Parathyroid adenoma (tissue), 2 donors: Measurements from ENCODE around the gene AJUBA.
A peak's percentile ranks its signal among the peaks of the same experiment; 100 is the strongest.

ENCODE experiments used
- H2AFZ ChIP-seq: fragments of 300-600 bp; sonication (generic); one replicate; pipeline ENCODE4 v1.7.0; 2017; ENCODE audit warnings: antibody characterized with exemption, mild to moderate bottlenecking
- H3K27ac ChIP-seq: fragments of 300-600 bp; sonication (generic); one replicate; pipeline ENCODE4 v1.7.0; 2017
- H3K27me3 ChIP-seq: fragments of 300-600 bp; sonication (generic); one replicate; pipeline ENCODE4 v1.7.0; 2017; ENCODE audit warnings: low read length; ENCODE audit not compliant: control insufficient read depth, insufficient read depth
- H3K36me3 ChIP-seq: fragments of 300-600 bp; sonication (generic); one replicate; pipeline ENCODE4 v1.7.0; 2017; ENCODE audit warnings: low read length; ENCODE audit not compliant: control insufficient read depth, insufficient read depth
- H3K4me1 ChIP-seq: fragments of 300-600 bp; sonication (generic); one replicate; pipeline ENCODE4 v1.7.0; 2017; ENCODE audit warnings: control low read depth
- H3K4me2 ChIP-seq: fragments of 300-600 bp; sonication (generic); one replicate; pipeline ENCODE4 v1.7.0; 2017; ENCODE audit warnings: low read length
- H3K4me3 ChIP-seq: fragments of 300-600 bp; sonication (generic); one replicate; pipeline ENCODE4 v1.7.0; 2017; ENCODE audit warnings: low read depth, low read length
- H3K79me2 ChIP-seq: fragments of 300-600 bp; sonication (generic); one replicate; pipeline ENCODE4 v1.7.0; 2017; ENCODE audit warnings: control low read depth
- H3K9ac ChIP-seq: fragments of 300-600 bp; sonication (generic); one replicate; pipeline ENCODE4 v1.7.0; 2017; ENCODE audit warnings: mild to moderate bottlenecking
- H3K9me3 ChIP-seq: fragments of 300-600 bp; sonication (generic); one replicate; pipeline ENCODE4 v1.7.0; 2017; ENCODE audit warnings: low read length; ENCODE audit not compliant: control insufficient read depth
- TF ChIP-seq, protein P1 (sequence below): fragments of 300-600 bp; sonication (generic); IDR thresholded peaks from one replicate; pipeline ENCODE4 v1.7.0; 2017; ENCODE audit warnings: antibody characterized with exemption, mild to moderate bottlenecking
- donor health status: primary hyperparathyroidism.

The AJUBA gene

GRCh38 chr14:22978487-22978837 is 3.9 kb downstream of the AJUBA start:
- TF ChIP-seq, protein P1, sequence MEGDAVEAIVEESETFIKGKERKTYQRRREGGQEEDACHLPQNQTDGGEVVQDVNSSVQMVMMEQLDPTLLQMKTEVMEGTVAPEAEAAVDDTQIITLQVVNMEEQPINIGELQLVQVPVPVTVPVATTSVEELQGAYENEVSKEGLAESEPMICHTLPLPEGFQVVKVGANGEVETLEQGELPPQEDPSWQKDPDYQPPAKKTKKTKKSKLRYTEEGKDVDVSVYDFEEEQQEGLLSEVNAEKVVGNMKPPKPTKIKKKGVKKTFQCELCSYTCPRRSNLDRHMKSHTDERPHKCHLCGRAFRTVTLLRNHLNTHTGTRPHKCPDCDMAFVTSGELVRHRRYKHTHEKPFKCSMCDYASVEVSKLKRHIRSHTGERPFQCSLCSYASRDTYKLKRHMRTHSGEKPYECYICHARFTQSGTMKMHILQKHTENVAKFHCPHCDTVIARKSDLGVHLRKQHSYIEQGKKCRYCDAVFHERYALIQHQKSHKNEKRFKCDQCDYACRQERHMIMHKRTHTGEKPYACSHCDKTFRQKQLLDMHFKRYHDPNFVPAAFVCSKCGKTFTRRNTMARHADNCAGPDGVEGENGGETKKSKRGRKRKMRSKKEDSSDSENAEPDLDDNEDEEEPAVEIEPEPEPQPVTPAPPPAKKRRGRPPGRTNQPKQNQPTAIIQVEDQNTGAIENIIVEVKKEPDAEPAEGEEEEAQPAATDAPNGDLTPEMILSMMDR, result no peak
- H3K4me3 ChIP-seq, result no peak overlapping the region
- no peak overlapping the region for H3K4me2 ChIP-seq
- H3K36me3 ChIP-seq, result no peaks in the 10 kb centered on the region
- H3K4me1 ChIP-seq, result peaks cover 14% of the 10 kb centered on the region
- no peak overlapping the region for H3K27ac ChIP-seq
- H3K9ac ChIP-seq, result no peak overlapping the region
- no peak overlapping the region for H2AFZ ChIP-seq
- no peaks in the 10 kb centered on the region for H3K27me3 ChIP-seq
- no peaks in the 10 kb centered on the region for H3K9me3 ChIP-seq
- H3K79me2 ChIP-seq, result no peaks in the 10 kb centered on the region

DNA sequence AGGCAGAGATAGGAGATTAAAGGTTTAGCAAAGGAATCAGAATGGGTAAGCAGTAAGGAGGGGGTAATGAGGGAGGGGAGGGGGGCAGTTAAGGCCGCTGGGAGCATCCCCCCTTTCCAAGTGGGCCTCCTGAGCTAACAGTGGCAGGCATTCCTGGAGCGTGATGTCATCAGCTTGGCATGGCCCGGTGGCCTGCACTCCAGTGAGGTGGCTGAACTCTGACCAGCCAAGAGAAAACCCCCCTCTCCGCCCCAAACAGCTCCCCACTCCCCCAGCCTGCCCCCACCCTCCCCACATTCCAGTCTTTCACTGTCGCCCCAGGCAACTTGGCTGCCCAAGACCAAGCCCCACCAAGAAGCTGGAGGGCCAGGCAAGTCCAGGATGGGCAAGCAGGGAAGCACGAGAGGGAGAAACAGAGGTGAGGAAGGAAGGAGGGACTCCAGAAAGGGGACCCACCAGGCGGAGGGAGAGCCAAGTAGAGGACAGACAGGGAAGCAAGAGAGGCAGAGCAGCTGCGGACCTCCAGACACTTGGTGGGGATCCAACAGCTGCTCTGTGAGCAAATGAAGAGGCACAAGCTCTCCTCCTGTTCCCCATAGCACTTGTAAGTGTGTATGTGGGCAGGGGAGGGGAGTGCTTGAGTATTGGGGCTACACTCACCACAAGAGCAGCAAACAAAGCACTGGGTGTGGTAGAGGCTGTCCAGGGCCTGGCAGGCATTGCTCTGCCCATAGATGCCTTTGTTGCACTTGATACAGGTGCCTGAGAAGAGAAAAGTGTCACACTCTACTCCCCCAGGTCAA is 4.5 kb downstream of the AJUBA start:
- Histone ChIP-seq H2AFZ (peak overlapping the region; percentile 65), H3K36me3 (no peaks in the 10 kb centered on the region), H3K27me3 (no peaks in the 10 kb centered on the region), H3K4me1 (peaks cover 8% of the 10 kb centered on the region), H3K79me2 (no peaks in the 10 kb centered on the region), H3K9me3 (no peaks in the 10 kb centered on the region), H3K4me3 (no peak overlapping the region), H3K9ac (no peak overlapping the region), H3K27ac (peak overlapping the region; percentile 52), H3K4me2 (no peak overlapping the region)
- TF ChIP-seq, protein P1, result no peak

- peaks cover 7% of the 10 kb centered on the region for H3K4me1 ChIP-seq
- H3K36me3 ChIP-seq, result no peaks in the 10 kb centered on the region
- H3K27ac ChIP-seq, result peak overlapping the region; percentile 52
- H3K4me2 ChIP-seq, result no peak overlapping the region
- no peaks in the 10 kb centered on the region for H3K27me3 ChIP-seq
- H3K9ac ChIP-seq, result no peak overlapping the region
- no peak overlapping the region for H3K4me3 ChIP-seq
- H3K79me2 ChIP-seq, result no peaks in the 10 kb centered on the region
- TF ChIP-seq, protein P1, result no peak
- H3K9me3 ChIP-seq, result no peaks in the 10 kb centered on the region
- H2AFZ ChIP-seq, result peak overlapping the region; percentile 65
Measured at GRCh38 chr14:22977434-22977683, 5.0 kb downstream of the AJUBA start.

DNA sequence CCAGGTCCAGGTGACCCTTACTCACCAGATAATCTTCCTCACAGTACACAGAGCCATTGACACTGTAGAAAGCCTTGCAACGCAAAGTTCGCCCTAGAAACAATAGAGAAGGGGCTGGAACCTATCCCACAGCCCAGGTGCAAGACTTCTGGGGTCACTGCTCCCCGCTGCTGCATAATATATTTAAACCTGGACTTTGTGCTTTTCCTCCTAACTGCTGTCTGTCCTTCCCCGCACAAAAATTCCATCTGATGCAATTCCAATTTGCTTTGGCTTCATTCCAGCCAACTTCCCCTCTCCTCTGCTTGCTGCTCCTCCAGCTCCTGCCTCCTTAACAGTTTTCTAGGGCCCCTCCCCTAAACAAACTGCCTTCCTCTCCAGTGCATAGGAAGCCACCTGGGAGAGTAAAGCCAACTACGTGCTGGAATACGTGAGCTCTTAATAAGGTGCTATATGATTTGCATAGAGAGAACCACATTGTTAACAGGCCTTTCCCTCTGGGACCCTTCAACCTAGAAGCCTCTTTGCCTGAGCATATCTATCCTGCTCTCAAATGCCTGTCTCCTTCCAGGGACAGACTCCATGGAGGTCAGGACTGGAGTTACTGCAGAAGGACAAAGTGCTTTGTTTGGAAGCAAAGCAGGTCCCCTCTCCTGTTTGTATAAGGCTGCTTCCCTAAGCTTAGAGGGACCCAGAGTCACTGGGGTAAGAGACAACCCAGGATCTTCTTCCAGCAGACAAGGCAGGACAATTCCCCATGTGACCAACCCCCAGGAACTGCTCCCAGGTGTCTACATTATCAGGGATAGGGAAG is 5.5 kb downstream of the AJUBA start:
- Histone ChIP-seq H3K9ac (no peak overlapping the region), H3K27ac (peak overlapping the region; percentile 52), H3K4me1 (peaks cover 7% of the 10 kb centered on the region)

More for the DNA sequence above, 5.5 kb downstream of the AJUBA start:
- no peak overlapping the region for H3K4me2 ChIP-seq
- H3K4me3 ChIP-seq, result no peak overlapping the region
- TF ChIP-seq, protein P1, result no peak
- H3K36me3 ChIP-seq, result no peaks in the 10 kb centered on the region
- no peaks in the 10 kb centered on the region for H3K9me3 ChIP-seq
- no peaks in the 10 kb centered on the region for H3K27me3 ChIP-seq
- no peaks in the 10 kb centered on the region for H3K79me2 ChIP-seq
- H2AFZ ChIP-seq, result peak overlapping the region; percentile 65
